A549 (cell line): ENCODE data around the gene JAG2. TPM values are rescaled to one million over a fixed set of nuclear protein-coding genes. Genes with fewer than 3 reads are reported as not detected.

Experiments
- ATAC-seq, 2 experiments: fragments of 200-7000 bp in 1 of 2; fragments of >200 bp in 1 of 2; cut with Nextera tagmentation in 1 of 2; cut with Tn5 transposase in 1 of 2; 3 replicates each; pipeline versions ENCODE4 v1.8.0 to v1.9.1; 2018 to 2020; ENCODE audit warnings: mild to moderate bottlenecking in 1 of 2, moderate library complexity in 1 of 2
- CTCF ChIA-PET: fragments of 300-600 bp; sonication (Branson Sonifier 250); formaldehyde crosslinking; extraction: SDS; loops from one replicate; lab custom pipeline; 2021; ENCODE audit warnings: antibody characterized with exemption, inconsistent platforms; lab: Yijun Ruan, JAX
- POLR2A ChIA-PET: fragments of 350-600 bp; formaldehyde crosslinking; extraction: SDS; loops from one replicate; lab custom pipeline; 2021; ENCODE audit warnings: antibody characterized with exemption, inconsistent platforms; lab: Yijun Ruan, JAX
- DNase-seq, 2 experiments: peaks; one replicate each; pipeline versions ENCODE4 v3.0.0 to v3.0.0-alpha.2; 2011 to 2016; ENCODE audit warnings: low read depth in 1 of 2, low spot score in 1 of 2
- FAIRE-seq: peaks from 2 replicates; lab custom pipeline; 2011; peaks lifted over from hg19 to GRCh38; lab: Jason Lieb, UNC
- H3K27ac ChIP-seq, 2 experiments: fragments of >200 bp; sonication (Bioruptor Twin); formaldehyde crosslinking; 3 replicates each; pipeline ENCODE4 v1.5.1; 2016 to 2017
- H3K4me1 ChIP-seq: fragments of >200 bp; sonication (Bioruptor Twin); formaldehyde crosslinking; 3 replicates; pipeline ENCODE4 v1.6.1; 2016
- H3K4me2 ChIP-seq: fragments of >200 bp; sonication (Bioruptor Twin); formaldehyde crosslinking; 3 replicates; pipeline ENCODE4 v1.6.1; 2016
- H3K4me3 ChIP-seq: fragments of >200 bp; sonication (Bioruptor Twin); formaldehyde crosslinking; 3 replicates; pipeline ENCODE4 v1.5.1; 2016
- H3K9me3 ChIP-seq: fragments of >200 bp; sonication (Bioruptor Twin); formaldehyde crosslinking; 3 replicates; pipeline ENCODE4 v1.6.1; 2016
- BCL3 ChIP-seq: fragments of >200 bp; sonication (Bioruptor Twin); formaldehyde crosslinking; IDR thresholded peaks from 3 replicates; pipeline ENCODE4 v1.6.1; 2016
- CEBPB ChIP-seq, 2 experiments: fragments of >200 bp in 1 of 2; sonication (Bioruptor Twin) in 1 of 2; formaldehyde crosslinking in 1 of 2; IDR thresholded peaks; 2 replicates each; pipeline ENCODE4 v1.6.1; 2012 to 2016
- EHF ChIP-seq: fragments of 250-450 bp; sonication (Bioruptor Pico); IDR thresholded peaks from 2 replicates; pipeline ENCODE4 v1.5.0; 2020; ENCODE audit warnings: mild to moderate bottlenecking
- FOSB ChIP-seq: fragments of 250-450 bp; sonication (Bioruptor Pico); IDR thresholded peaks from 2 replicates; pipeline ENCODE4 v1.5.0; 2020; ENCODE audit warnings: mild to moderate bottlenecking, moderate library complexity
- FOXS1 ChIP-seq: fragments of 250-450 bp; sonication (Bioruptor Pico); IDR thresholded peaks from 2 replicates; pipeline ENCODE4 v1.5.0; 2020; ENCODE audit warnings: mild to moderate bottlenecking, moderate library complexity
- HEYL ChIP-seq: fragments of 250-450 bp; sonication (Bioruptor Pico); IDR thresholded peaks from 2 replicates; pipeline ENCODE4 v1.8.0; 2021; ENCODE audit warnings: mild to moderate bottlenecking, moderate library complexity
- HOXA7 ChIP-seq: fragments of 250-450 bp; sonication (Bioruptor Pico); IDR thresholded peaks from 2 replicates; pipeline ENCODE4 v1.5.0; 2020; ENCODE audit warnings: mild to moderate bottlenecking, moderate library complexity
- MAFK ChIP-seq: fragments of 450-650 bp; IDR thresholded peaks from 2 replicates; pipeline ENCODE4 v1.6.1; 2014; ENCODE audit not compliant: partially characterized antibody
- MYC ChIP-seq: IDR thresholded peaks from 2 replicates; pipeline ENCODE4 v1.6.1; 2012; ENCODE audit warnings: mild to moderate bottlenecking, inconsistent platforms, low read length, improper control_type of control experiment, borderline replicate concordance
- POLR2AphosphoS2 ChIP-seq: conservative IDR thresholded peaks from 2 replicates; pipeline ENCODE4 v1.6.1; 2012; ENCODE audit warnings: low read length, improper control_type of control experiment, inconsistent platforms
- RAD21 ChIP-seq, 2 experiments: fragments of >200 bp in 1 of 2; sonication (Bioruptor Twin) in 1 of 2; formaldehyde crosslinking in 1 of 2; IDR thresholded peaks in 1 of 2; conservative IDR thresholded peaks in 1 of 2; 2 replicates in 1 of 2; 3 replicates in 1 of 2; pipeline ENCODE4 v1.6.1; 2012 to 2018; ENCODE audit warnings: inconsistent platforms in 1 of 2
- RCOR1 ChIP-seq: fragments of 150-350 bp; IDR thresholded peaks from 2 replicates; pipeline ENCODE4 v1.6.1; 2014; ENCODE audit warnings: antibody characterized with exemption, low read length, low read depth
- RNF2 ChIP-seq: fragments of 200-600 bp; sonication (generic); IDR thresholded peaks from 2 replicates; pipeline ENCODE4 v1.6.1; 2016; ENCODE audit warnings: low read depth, mild to moderate bottlenecking, antibody characterized with exemption, moderate library complexity, borderline replicate concordance
- SMC3 ChIP-seq: fragments of >200 bp; sonication (Bioruptor Twin); formaldehyde crosslinking; IDR thresholded peaks from 3 replicates; pipeline ENCODE4 v1.6.1; 2018; ENCODE audit warnings: inconsistent platforms
- TP53 ChIP-seq: fragments of 250-450 bp; sonication (Bioruptor Pico); IDR thresholded peaks from 2 replicates; pipeline ENCODE4 v1.5.0; 2021; ENCODE audit warnings: mild to moderate bottlenecking, moderate library complexity
- USF2 ChIP-seq: fragments of 450-650 bp; IDR thresholded peaks from 2 replicates; pipeline ENCODE4 v1.6.1; 2014; ENCODE audit warnings: antibody characterized with exemption
- ZSCAN20 ChIP-seq: fragments of 250-450 bp; sonication (Bioruptor Pico); IDR thresholded peaks from 2 replicates; pipeline ENCODE4 v1.8.0; 2022; ENCODE audit warnings: mild to moderate bottlenecking, moderate library complexity
- WGBS: methylation state at CpG from one replicate; pipeline ENCODE4 v1.1.6; 2017; ENCODE audit errors: missing lambda C conversion rate; 5-methylcytosine and 5-hydroxymethylcytosine counted together
- polyA plus RNA-seq, 4 experiments: library from polyadenylated mRNA; depleted of rRNA in 3 of 4; stranded (reverse); fragments of >200 nt; fragmentation: RNase III in 1 of 4; extraction: RNeasy Plus Mini Kit Qiagen cat#74134 plus additional on column Dnase treatment in 1 of 4; gene quantifications; 2 replicates in 3 of 4; 3 replicates in 1 of 4; pipeline ENCODE4 v1.2.3, GENCODE V29; 2011 to 2017
- TF ChIP-seq, protein P1 (sequence below): IDR thresholded peaks from 2 replicates; pipeline ENCODE4 v1.6.1; 2012

JAG2 gene
- polyA plus RNA-seq, 2 of the 4 experiments (the other 2 are of a cell fraction), result 5.9 to 20.4 TPM

DNA sequence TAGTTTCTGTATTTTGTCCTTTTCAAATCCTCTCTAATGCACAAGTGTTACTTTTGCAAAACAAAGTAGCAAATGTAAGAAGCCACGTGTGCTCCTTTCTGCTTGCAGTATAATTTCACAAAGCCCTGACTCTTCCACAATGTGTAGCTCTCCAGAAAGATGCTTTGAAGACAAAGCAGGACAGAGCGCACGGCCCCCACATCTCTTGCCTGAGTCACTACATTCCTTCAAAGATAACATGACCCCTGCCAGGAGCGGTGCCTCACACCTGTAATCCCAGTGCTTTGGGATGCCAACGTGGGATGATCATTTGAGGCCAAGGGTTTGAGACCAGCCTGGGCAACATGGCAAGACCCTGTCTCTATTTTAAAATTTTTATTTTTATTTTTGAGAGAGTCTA, 40.5 kb downstream of the JAG2 start:
- TF ChIP-seq, protein P1, sequence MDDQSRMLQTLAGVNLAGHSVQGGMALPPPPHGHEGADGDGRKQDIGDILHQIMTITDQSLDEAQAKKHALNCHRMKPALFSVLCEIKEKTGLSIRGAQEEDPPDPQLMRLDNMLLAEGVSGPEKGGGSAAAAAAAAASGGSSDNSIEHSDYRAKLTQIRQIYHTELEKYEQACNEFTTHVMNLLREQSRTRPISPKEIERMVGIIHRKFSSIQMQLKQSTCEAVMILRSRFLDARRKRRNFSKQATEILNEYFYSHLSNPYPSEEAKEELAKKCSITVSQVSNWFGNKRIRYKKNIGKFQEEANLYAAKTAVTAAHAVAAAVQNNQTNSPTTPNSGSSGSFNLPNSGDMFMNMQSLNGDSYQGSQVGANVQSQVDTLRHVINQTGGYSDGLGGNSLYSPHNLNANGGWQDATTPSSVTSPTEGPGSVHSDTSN, result no peak
- no peak for TF ChIP-seq FOXS1 (CRISPR knock-in tag)
- TF ChIP-seq RNF2, result no peak
- no peak for TF ChIP-seq USF2
- no peak for TF ChIP-seq EHF
- no peak overlapping the region for H3K27ac ChIP-seq
- FAIRE-seq (no peak), ATAC-seq (no peak), DNase-seq (no peak)
- 40% methylated on average over 5 of the region's 5 CpGs for WGBS
- ChIA-PET POLR2A (no interaction called here), CTCF (interaction anchor here (0.9 to 1.0 kb wide), 4 partner anchors 11 to 242 kb away, joined by 3 to 4 read pairs (median 3); no protein-coding TSS in a partner anchor)
- H3K4me1 ChIP-seq, result 0 out of 3 replicates have a peak, but pooled peaks cover 3% of the 10 kb centered on the region
- no peaks in the 10 kb centered on the region for H3K9me3 ChIP-seq
- H3K4me3 ChIP-seq, result no peak overlapping the region
- H3K4me2 ChIP-seq, result no peak overlapping the region

DNA sequence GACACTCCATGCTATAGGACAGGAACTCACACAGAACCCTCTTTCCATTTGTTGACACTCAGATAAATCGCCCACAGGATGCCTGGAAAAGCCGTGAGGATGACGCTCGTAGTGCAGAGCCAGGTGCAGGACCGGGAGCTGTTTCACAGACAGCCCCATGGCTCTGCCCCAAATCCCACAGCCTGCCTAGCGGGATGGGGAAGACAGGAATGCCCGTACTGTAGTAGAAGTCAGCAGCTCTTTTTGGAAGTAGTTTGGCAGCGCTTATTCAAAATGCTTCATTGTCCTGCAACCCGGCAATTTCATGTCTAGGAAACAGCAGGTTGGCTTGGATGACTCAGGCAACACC, 41.6 kb downstream of the JAG2 start:
- TF ChIP-seq CEBPB (IDR thresholded peaks at IDR 0.05), result no peak
- no peak for TF ChIP-seq RCOR1
- no peak for TF ChIP-seq ZSCAN20 (CRISPR knock-in tag)
- no peak for TF ChIP-seq MAFK
- no peak for TF ChIP-seq RAD21 (conservative IDR thresholded peaks at IDR 0.05 in 1 of 2, IDR thresholded peaks at IDR 0.05 in 1 of 2)
- no peak for TF ChIP-seq HEYL
- no peak for TF ChIP-seq FOSB (CRISPR knock-in tag)
- no peak for TF ChIP-seq SMC3
- TF ChIP-seq, protein P1, result no peak
- TF ChIP-seq MYC, result no peak
- no peak for TF ChIP-seq BCL3
- TF ChIP-seq POLR2AphosphoS2, result no peak
- no peak for TF ChIP-seq HOXA7 (CRISPR knock-in tag)
- no peak for TF ChIP-seq TP53
- TF ChIP-seq, all 56 proteins: peak for 0
- ChIA-PET CTCF (interaction anchor here (1.1 to 1.7 kb wide), 3 partner anchors 10 to 94 kb away, joined by 3 to 8 read pairs (median 5); no protein-coding TSS in a partner anchor), POLR2A (no interaction called here)
- no peak for FAIRE-seq
- DNase-seq, result no peak
- H3K4me1 ChIP-seq, result 0 out of 3 replicates have a peak, but pooled peaks cover 3% of the 10 kb centered on the region
- H3K4me2 ChIP-seq, result no peak overlapping the region
- H3K9me3 ChIP-seq, result peaks cover 3% of the 10 kb centered on the region; the same call in 2 of the 3 replicates
- H3K27ac ChIP-seq, result no peak overlapping the region
- peak; percentile 39 to 40; a peak in 1 of 6 replicates for ATAC-seq
- no peak overlapping the region for H3K4me3 ChIP-seq
- WGBS, result 64% methylated on average over 9 of the region's 9 CpGs
